NCI-H1436 treated with DMSO at 0.1 percent for 48 hours (cell line): ENCODE results near the gene SELPLG.
"Not testable (repeated sequence)": the region's sequence is repeated elsewhere in the genome, so short reads cannot be mapped to it uniquely, and the experiment has no call there.

Experiments
- DNase-seq: peaks from one replicate; lab custom pipeline; 2025; lab: John Stamatoyannopoulos, UW

SELPLG gene

GRCh38 chr12:108638141-108638827 is 4.6 kb upstream of the SELPLG start:
- DNase-seq, result no peak

DNA sequence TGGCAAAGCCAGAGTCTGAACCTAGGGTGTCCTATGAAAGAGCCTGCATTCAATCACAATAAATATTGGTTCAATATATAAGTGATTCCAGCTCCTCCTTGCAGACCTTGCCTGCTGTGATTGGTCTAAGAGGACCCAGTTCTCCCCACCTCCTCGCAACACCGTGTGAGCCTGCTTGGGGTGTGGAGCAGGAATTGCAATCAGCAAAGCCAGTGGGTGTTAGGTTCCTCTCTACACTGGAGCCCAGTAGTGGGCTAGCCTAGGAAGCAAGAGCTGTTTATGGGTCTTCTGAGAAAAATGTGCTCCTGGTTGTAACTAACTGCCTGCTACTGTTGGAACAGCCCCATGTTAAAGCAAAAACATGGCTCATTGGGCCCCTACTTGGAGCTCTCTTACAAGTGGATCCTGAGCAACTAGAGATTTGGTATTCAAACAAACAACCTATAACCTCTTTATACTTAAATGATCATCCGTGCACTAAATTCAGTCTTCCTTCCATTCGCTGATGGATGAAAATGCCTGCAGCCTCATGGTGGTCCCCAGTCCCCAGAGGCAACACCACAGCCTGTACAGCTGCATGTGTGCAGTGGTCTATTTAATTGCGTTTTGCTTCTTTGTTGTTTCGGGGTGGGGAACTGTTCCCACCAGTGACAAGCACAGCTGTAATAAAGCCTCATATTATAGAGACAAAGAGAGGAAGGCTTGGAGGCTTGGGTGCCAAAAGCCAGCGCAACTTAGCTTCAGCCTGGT is 3.7 kb upstream of the SELPLG start:
- DNase-seq, result no peak

DNA sequence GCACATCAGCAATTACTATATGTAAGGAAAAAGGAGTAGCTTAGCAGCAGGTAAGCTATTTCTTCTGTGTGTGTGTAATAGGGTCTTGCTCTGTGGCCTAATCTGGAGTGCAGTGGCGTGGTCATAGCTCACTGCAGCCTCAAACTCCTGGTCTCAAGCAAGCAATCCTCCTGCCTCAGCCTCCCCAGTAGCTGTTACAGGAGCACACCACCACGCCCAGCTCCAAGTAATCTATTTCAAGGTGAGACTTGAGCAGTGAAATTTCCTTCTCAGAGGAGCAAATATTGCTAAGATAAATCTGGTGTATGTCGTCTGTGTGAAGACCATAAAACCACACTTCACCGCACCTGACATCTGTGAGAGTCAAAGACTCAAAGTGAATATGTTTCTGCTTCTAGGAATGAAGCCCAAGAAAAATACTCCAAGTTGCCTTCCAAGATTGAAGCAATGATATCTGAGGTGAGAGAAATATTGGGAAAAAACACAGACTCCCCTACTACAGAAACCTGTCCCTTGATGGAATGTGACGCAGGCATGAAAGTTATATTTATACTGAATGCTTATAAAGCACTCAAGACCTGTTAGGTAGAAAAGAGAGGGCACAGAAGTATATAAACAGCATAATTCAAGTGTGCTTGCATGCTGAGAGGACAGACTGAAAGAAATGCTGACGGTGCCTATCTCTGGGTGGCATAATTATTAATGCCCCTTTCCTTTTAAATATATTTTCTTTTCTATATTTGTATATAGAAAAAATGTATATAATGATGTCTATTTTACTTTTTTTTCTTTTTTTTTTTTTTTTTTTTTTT is 2.5 kb upstream of the SELPLG start:
- DNase-seq, result no peak

GRCh38 chr12:108635201-108635996 is 1.7 kb upstream of the SELPLG start:
- no peak for DNase-seq

GRCh38 chr12:108634341-108634751 is 652 bp upstream of the SELPLG start:
- DNase-seq, result no peak

DNA sequence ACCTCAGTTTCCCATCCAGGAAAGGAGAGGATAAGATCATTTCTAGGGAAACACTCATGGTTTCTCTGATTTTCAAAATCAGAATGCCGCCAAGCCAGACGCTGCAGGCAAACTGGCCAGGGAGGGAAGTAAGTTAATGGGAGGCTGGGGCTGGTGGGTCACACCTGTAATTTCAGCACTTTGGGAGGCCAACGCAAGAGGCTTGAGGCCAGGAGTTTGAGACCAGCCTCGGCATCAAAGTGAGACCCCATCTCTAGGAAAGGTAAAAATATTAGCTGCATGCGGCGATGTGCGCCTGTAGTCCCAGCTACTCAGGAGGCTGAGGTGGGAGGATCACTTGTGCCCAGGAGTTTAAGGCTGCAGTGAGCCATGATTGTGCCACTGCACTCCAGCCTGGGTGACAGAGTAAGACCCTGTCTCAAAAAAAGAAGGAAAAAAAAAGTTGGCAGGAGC is 587 bp downstream of the SELPLG start:
- no peak for DNase-seq

- not testable (repeated sequence) for DNase-seq
Observed at GRCh38 chr12:108631261-108631660, 2.4 kb downstream of the SELPLG start.

- no peak for DNase-seq
Observed at GRCh38 chr12:108630481-108631207, 3.0 kb downstream of the SELPLG start.

GRCh38 chr12:108629824-108630476 is 3.7 kb downstream of the SELPLG start:
- DNase-seq, result no peak

GRCh38 chr12:108629151-108629550 is 4.5 kb downstream of the SELPLG start:
- no peak for DNase-seq

DNA sequence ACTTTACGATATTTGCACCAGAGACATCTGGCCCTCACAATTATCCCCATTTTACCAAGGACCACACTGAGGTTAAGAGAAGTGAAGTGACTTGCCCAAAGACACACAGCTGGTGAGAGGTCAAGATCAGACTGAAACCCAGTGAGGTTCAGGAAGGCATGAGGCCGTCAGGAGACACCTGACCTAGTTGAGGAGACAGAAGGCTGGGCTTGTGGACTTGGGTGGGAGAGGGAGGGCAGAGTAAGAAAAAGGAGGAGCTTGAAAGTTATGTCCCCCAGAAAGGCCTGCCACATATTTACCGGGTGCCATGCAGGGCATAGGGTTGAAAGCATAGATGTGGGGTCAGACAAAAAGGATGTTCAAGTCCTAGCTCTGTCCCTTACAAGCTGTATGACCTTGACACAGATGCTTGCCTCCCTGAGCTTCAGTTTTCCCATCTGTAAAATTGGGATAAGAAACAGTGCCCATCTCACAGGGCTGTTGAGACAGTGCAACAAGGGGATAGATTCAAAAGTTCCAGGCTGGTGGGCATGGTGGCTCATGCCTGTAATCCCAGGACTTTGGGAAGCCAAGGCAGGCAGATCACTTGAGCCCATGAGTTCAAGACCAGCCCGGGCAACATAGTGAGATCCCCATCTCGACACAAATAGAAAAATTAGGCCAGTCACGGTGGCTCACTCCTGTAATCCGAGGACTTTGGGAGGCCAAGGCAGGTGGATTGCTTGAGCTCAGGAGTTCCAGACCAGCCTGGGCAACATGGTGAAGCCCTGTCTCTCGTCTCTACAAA is 6.4 kb downstream of the SELPLG start:
- DNase-seq, result no peak

- no peak for DNase-seq
Observed at GRCh38 chr12:108625228-108625627, 8.5 kb downstream of the SELPLG start.

GRCh38 chr12:108623577-108623976 is 10.1 kb downstream of the SELPLG start:
- DNase-seq, result no peak

DNA sequence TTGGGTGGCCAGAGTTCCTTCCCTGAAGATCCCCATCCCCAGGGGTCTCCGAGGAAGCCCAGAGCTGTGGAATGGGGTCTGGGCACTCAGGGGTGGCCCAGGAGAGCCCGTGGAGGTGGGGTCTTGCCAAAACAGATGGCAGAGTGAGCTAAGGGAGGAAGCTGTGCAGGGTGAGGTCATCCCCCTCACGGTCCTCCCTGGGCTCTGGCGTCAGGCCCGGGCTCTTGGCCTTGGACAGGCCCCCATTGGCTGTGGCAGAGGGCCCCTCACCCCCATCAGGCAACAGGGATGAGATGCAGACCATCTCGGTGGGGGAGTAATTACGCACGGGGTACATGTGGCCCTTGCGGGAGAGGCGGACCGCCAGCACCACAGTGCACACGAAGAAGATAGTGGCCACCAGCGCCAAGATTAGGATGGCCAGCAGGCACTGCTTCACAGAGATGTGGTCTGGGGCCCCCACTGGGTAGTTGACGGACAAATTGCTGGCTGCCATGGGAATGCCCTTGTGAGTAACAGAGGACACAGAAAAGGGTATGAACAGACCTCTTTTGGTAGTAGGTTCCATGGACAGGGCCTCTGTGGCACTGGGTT is 10.7 kb downstream of the SELPLG start:
- DNase-seq, result no peak

DNA sequence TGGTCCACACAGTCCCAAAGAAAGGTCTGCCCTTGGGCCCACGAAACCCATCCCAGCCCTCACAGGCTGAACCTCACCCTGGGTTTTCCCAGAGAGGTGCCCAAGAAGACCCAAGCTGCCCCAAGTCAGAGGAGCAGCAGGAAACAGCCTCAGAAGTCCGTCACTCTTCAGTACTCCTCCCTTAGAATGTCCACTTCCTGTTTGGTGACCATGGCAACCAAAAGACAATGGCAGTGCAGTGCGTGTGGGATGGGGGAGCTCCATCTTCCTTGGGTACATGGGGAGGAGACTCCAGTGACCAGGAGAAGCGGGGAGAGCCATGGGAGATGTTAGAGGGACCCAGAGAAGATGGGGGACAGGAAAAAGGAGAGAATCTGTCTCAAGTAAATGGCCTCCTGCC is 11.3 kb downstream of the SELPLG start:
- no peak for DNase-seq

GRCh38 chr12:108621161-108621560 is 12.5 kb downstream of the SELPLG start:
- no peak for DNase-seq

- DNase-seq, result no peak
Observed at GRCh38 chr12:108620236-108620879, 13.3 kb downstream of the SELPLG start.

DNA sequence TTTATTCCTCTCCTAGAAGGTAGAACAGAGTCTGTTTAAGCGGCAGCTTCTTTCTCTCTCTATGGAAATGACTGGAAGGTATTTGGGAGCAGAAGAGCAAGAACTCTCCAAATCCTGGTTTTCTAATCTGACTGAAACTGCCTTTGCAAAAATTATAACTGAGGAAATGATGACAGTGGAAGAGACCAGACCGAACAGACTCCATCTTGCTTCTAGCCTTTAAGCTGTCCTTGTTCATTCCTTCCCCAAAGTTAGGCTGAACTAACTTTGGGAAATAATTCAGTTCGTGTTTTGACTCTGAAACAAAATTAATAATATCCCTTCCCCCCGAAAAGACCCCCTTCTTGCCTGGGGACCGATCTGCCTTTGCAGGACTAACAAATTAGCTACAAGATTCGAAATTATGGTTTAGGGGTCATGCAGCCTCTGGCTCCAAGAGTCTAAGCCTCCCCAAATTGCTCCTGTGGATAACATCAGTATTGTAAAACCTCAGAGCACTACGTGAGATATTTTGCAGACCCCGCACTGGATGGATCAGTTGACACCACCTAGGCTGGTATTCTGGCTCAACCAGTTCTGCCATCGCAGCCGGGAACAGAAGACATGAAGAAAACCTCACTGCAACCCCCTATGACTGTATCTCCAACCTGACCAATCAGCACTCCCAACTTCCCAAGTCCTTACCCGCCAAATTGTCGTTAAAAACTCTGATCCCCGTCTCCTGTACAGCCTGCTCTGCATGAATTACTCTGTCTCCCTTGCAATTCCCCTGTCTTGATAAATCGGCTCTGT is 14.1 kb downstream of the SELPLG start:
- DNase-seq, result no peak
